ENCODE measurements around the gene FGF14.

GRCh38 chr13:102311419-102311796, 90.4 kb downstream of the FGF14 start:
- TF ChIP-seq CTCF (IDR thresholded peaks at IDR 0.05) (no peak), EP300 (IDR thresholded peaks at IDR 0.05; ENCODE audit: low read depth) (no peak)
